SW 1271 (cell line): ENCODE data around the gene HUNK.

Source experiments
- DNase-seq, 2 experiments: peaks; one replicate each; lab custom pipeline; 2025; lab: John Stamatoyannopoulos, UW

HUNK gene

DNA sequence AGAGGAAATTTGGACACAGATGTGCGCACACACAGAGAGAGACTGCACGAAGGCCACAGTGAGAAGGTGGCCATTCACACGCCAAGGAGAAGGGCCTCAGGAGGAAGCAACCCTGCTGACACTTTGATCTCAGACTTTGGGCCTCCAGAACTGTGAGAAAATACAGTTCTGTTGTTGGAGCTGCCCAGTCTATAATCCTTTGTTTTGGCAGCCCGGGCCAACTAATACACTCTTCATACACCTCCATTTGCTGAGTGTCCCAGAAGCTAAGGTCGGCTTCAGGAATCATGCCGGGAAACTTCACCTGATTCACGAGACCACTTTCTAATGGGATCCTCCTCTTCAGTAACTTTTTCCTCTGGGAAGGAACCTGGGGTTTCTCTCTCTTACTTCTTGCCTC is 23.2 kb downstream of the HUNK start:
- no peak for DNase-seq

GRCh38 chr21:31897311-31897710 is 24.5 kb downstream of the HUNK start:
- no peak for DNase-seq

DNA sequence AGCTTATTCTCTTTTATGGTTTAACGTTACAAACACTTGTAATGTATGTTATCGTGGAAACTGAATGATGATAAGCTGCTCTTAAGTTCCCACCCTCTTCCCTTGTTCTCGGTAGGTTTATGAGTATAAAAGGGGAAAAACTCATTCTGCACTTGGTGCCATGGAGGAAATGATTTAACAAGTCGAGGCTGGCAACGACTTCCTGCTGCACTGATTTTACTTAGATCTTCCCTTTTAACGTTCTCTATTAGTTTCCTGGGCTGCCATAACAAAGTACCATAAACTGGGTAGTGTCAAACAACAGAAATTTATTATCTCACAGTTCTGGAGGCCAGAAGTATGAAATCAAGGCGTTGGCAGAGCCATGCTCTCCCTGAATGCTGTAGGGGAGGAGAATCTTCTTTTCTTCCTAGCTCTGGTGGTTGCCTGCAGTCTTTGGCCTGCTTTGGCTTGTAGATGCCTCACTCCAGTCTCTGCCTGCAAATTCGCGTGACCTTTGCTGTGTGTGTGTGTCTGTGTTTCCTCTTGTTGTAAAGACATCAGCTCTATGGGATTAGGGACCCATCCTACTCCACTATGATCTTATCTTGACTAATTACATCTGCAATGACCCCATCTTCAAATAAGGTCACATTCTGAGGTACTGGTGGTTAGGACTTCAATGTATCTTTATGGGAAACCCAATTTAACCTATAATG is 26.3 kb downstream of the HUNK start:
- DNase-seq = no peak

DNA sequence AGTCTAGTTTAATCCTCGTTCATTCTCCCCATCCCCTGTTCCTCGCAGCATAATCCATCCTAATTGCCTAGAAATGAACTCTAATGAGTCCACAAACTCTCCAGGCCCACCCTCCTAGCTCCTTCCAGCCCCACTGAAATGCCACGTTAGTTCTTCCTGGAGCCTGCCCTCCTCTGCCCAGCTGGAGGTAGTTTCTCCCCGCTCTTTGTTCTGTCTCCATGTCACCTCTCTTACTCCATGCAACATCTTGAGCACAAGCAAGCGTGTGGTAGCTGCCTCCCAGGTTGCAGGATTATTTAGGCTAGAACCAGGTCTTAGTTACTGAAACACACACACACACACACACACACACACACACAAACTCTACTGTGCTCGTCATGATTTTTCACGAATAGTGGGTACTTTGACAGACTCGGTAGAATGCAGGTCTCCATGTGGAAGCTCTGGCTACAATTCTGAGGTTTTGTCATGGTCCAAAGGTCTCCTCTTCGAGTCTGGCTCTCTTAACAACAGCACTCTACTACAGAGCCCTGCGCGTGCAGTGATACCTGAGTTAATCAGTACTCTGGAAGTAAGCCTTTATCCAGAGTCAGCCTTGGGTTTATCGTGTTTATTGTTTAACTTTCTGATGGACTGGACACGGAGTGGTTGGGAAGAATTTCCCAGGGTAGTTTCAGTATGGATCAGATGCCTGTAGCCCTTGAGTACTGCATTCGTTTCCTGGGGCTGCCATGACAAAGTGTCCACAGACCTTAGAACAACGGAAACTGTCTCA is 27.5 kb downstream of the HUNK start:
- no peak for DNase-seq

DNA sequence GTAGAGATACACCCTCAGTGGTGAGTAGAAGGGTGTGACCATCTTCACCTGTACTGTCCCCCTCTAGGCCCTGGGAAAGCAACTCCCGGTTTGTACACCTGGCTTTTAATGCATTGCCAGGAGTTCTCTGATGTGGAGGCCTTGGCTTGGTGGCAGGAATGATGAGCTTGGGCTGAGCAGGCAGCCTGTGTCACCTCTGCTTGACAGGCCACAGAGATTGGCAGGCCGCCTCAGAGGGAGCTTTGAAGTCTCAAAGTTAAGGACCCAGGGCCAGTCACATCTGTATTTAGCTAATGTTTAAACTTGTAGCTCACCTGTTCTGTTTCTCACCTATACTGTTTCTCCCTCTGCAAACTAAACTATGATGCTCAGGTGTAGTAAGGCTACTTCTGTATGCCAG is 28.5 kb downstream of the HUNK start:
- DNase-seq = no peak

GRCh38 chr21:31902438-31902837 is 29.6 kb downstream of the HUNK start:
- no peak for DNase-seq

DNA sequence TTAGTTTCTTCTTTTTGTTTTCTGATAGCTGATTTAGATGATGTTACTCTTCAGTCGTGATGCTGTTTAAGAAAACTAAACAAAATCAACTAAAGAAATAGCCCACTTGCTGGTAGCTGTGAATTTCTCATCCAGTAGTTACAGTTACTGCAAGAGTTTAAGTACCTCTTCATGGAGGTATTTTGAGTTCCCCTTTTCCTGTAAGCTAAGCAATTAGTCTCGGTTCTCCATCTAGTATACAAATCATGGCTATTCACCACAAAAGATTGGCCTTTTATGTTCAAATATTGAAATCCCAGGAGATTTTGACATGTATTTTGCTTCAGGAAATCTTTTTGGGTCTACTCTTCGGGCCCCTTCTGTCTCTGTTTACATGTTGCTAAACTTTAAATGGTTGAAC is 31.1 kb downstream of the HUNK start:
- no peak for DNase-seq

DNA sequence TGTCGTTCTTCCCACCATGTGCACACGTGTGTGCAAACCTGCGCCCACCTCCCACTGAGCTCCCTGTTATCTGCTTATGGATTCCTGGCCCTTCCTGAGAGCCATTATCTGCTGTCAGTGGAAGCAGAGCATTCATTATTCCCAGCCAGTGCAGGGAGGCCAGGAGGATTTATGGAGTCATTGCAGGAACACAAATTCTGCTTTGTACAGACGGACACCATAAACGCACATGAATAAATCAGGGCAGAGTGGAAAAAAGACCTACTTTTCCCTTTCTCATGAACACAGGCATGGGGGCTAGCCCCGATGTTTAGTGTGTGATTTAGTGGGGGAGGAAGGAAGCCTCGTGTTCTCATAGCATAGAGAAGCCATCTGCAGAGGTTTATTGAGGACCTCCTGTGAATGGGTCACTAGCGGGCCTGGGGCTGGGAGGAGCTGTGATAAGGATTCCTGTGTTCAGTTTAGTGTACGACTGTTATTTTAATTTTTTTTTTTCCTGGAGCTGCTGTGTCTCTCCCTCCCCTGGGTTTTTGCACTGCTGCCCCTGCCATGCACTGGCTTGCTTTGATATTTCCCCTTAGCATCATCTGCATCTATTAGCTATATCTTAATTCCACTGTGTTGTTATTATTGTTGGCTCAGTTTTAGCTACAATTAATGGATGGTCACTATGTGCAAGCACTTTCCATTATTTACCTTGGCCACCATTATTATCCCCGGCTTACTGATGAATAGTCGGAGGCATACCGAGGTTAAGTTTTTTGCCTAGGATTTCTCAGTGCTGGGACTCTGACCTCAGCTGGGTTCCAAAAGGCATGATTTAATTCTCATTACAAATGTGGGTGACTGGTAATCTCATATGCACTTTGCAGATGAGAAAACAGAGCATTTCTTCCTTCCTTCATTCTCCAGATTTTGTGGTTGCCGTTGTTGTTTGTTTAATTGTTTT is 33.0 kb downstream of the HUNK start:
- no peak for DNase-seq

DNA sequence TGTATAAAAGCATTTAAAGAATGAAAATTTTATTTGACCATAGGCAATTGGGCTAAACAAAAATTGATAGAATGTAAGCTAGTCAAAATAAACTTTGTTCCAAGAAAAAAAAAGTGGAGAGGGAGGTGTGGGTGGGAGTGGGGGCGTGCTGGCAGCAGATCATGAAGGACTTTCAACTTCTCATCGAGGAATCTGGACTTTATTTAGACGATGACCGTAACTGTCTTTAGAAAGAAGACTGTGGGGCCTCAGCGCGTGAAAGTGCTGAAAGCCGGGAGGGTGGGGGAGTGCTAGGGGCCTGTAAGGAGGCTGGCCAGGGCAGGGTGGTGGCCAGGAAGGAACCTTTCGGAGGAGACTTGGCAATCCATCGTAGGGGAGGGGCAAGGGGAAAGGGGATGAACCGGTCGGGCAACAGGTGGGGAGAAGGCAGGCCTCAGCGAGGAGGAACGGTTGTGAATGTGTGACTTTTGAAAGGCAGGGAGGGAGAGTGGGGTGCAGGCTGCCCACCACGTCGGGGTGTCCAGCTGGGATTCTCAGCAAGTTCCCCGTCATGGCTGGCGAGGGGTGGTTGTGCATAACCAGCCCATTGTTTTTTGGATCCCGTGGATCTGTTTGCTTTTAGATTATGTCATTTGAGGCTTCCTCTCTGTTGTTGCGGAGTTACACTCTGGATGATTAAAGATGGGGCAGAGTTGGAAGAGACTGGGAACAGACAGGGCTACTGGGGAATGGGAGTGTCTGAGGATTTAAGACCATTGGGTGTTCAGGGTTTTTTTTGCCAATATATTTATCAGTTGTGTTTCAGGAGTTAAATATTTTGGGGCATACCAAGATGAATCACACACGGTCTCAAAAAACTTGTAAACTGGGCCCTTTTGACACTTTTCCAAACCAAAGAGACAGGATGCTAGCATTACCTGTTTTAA is 35.5 kb downstream of the HUNK start:
- DNase-seq = no peak

GRCh38 chr21:31909153-31910073 is 36.6 kb downstream of the HUNK start:
- DNase-seq = no peak

GRCh38 chr21:31910074-31910470 is 37.3 kb downstream of the HUNK start:
- DNase-seq = no peak

DNA sequence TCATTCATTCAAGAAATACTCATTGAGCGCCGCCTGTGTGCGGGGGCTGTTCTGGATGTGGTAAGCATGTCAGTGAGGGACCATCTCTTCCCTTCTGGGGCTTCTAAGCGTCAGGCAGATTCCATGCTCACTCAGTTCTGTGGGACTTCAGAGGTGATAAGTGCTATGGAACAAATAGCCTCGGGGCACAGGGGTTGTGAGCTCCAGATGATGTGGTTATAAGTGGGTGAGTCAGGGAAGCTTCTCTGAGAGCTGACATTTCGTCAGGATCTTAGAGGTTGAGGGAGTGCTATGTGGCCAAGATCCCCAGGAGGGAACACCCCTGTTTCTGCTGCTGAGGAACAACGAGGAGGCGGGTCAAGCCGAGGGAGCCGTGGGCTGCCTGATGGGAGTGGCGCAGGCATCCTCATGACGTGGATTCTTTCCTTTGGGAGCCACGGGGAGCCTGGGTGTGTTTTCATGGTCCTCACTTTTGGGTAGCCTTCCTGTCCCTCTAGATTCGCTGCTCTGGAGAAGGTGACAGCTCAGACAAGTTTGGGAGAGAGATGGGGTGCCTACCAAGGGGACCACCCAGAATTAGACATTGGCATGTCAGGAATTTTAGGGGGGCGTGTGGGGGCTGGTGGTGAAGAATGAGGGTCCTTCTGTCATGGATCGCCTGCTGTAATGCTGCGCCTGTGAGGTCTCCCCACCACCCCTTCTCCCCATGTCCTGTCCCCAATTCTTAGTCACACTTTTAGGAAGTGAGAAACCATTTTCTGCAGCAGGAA is 38.5 kb downstream of the HUNK start:
- no peak for DNase-seq

DNA sequence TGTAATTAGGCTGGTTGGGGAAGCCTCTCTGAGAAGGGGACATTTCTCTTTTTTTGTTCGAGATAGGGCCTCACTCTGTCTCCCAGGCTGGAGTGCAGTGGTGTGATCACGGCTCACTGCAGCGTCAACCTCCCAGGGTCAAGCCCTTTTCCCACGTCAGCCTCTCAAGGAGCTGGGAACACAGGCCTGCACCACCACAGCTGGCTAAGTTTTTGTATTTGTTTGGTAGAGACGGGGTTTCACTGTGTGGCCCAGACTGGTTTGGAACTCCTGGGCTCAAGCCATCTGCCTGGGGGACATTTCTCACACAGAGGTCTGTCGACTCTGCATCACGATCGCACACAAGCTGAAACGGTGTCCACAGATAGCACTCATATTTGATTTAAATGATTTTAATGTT is 39.7 kb downstream of the HUNK start:
- DNase-seq = no peak

DNA sequence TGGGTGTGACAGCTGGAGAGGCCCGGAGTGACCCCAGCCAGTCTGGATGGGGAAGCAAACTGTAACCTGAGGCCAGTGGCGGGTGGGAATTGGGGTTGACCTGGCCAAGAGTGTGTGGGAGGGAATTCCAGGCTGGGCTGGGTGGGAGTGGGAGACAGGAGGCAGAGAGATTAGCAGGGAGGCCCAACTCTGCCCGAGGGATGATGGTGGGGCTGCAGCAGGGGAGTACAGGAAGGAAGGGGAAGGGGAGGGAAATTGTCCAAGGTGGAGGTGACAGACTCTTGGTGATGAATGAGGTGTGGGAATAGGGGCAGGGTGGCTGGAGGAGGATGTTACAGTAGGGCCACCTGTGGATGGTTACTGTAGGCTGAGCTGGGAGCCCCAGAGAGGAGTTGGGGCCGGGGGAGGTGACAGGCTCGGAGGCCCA is 40.4 kb downstream of the HUNK start:
- no peak for DNase-seq

- no peak for DNase-seq
Observed at GRCh38 chr21:31914472-31914871, 41.7 kb downstream of the HUNK start.

DNA sequence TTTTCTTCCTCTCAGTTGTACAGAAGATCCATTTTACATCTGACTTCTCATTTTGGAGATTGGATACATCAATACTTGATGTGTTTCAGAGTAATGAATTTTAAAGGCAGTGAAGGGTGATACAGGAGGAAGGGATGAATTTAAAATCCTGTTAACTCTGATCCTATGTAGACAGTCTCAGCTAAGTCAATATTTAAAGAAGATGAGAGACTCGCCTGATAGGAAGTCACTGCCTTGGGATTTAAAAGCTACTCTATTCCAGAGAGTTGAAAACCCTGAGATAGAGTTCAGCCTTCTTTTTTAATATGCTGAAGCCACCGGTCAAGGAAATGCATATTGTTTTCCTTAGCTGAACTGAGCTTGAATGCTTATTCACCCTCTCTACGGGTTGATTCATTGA is 42.7 kb downstream of the HUNK start:
- DNase-seq = no peak

- no peak for DNase-seq
Observed at GRCh38 chr21:31917108-31917507, 44.3 kb downstream of the HUNK start.

- no peak for DNase-seq
Observed at GRCh38 chr21:31918250-31918775, 45.5 kb downstream of the HUNK start.

DNA sequence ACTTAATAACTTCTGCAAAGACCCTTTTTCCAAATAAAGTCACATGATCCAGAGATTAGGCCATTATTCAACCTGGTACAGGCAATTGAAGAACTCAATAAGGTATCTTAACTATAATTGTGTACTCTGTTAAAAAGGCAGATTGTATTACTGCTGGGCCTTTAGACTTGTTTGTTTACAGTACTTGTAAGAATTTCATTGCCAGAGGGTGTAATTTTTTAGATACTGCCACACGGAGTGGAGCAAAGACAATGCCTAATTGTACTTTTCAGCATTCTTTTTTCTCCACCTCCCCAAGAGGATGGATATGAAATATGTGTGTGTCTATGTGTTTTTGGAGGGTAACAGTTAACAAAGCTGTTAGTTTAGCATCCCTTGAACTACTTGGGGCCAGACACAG is 47.5 kb downstream of the HUNK start:
- DNase-seq = no peak
